Measurements from ENCODE around the gene TNFRSF18.
"Not testable (repeated sequence)": the region's sequence is repeated elsewhere in the genome, so short reads cannot be mapped to it uniquely, and the experiment has no call there.

Gene TNFRSF18

GRCh38 chr1:1199141-1199960 is 7.0 kb downstream of the TNFRSF18 start:
- DNase-seq (ENCODE audit: low spot score): no peak

GRCh38 chr1:1198423-1199140 is 7.8 kb downstream of the TNFRSF18 start:
- DNase-seq (ENCODE audit: low spot score): no peak

DNA sequence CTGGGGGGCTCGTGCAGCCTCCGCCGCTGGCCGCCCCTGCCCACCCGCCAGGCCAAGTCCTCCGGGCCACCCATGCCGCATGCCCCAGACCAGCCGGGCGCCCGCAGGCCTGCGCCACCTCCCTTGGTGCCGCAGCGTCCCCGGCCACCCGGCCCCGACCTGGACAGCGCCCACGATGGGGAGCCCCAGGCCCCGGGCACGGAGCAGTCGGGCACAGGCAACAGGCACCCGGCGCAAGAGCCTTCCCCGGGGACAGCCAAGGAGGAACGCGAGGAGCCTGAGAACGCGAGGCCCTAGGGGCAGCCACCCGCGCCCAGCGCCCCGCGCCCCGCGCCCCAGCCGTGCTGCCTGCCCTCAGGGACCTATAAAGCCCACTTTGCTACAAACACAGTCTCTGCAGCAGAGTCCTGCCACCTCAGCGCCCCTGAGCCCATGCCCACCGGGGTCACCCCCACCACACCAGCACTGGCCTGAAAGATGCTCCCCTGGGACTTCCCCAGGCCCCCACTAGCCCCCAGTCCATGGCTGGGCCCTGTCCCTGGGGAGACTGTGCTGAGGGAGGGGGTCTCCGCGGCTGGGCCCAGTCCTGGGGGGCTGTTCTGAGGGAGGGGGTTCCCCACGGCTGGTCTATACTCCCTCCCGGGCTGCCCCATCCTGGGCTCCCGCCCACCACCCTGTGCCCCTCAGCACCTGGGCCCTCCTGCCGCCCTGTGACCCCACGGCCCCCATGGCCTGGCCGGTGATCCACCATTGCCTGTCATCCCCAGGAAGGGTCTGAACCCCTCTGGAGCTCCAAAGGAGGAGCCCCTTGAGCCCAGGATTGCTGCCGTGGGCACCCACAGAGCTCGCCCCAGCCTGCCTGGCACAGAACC is 8.6 kb downstream of the TNFRSF18 start:
- no peak for DNase-seq (ENCODE audit: low spot score)

DNA sequence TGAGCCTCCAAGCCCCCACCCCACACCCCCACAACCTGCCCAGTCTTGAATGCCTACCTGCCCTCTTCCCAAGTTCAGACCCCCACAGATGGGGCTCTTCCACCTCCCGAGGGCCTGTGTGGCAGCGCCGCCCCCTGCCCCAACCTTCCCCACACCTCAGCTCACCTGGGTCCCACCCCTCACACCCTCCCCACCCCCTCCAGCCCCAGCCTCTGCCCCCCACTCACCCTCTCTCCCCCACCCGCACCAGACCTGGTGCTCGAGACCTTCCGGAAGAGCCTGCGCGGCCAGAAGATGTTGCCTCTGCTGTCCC is 9.2 kb downstream of the TNFRSF18 start:
- no peak for DNase-seq (ENCODE audit: low spot score)

GRCh38 chr1:1196431-1197187 is 9.8 kb downstream of the TNFRSF18 start:
- no peak for DNase-seq (ENCODE audit: low spot score)

- DNase-seq (ENCODE audit: low spot score): not testable (repeated sequence)
Observed at GRCh38 chr1:1195726-1196125, 10.7 kb downstream of the TNFRSF18 start.

- no peak for DNase-seq (ENCODE audit: low spot score)
Observed at GRCh38 chr1:1194723-1195122, 11.7 kb downstream of the TNFRSF18 start.

- DNase-seq (ENCODE audit: low spot score): no peak
Observed at GRCh38 chr1:1191734-1192133, 14.7 kb downstream of the TNFRSF18 start.

DNA sequence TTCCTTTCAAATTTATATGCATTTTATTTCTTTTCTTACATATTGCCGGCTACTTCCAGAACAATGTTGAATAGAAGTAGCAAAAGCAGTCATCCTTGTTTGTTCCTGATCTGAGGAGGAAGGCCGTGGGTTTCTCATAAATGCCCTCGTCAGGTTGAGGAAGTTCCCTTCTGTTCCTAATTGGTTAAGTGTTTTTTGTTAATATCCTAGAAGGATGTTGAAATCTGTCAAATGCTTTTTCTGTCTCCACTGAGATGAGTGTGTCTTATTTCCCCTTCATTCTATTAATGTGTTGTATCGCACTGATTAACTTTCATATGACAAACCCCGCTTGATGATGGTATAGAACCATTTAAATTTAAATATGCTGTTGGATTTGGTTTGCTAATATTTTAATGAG is 17.3 kb downstream of the TNFRSF18 start:
- DNase-seq (ENCODE audit: low spot score): no peak

- no peak for DNase-seq (ENCODE audit: low spot score)
Observed at GRCh38 chr1:1187938-1188337, 18.5 kb downstream of the TNFRSF18 start.

GRCh38 chr1:1185101-1185765 is 21.2 kb downstream of the TNFRSF18 start:
- DNase-seq (ENCODE audit: low spot score): no peak

- no peak for DNase-seq (ENCODE audit: low spot score)
Observed at GRCh38 chr1:1183833-1184775, 22.3 kb downstream of the TNFRSF18 start.

DNA sequence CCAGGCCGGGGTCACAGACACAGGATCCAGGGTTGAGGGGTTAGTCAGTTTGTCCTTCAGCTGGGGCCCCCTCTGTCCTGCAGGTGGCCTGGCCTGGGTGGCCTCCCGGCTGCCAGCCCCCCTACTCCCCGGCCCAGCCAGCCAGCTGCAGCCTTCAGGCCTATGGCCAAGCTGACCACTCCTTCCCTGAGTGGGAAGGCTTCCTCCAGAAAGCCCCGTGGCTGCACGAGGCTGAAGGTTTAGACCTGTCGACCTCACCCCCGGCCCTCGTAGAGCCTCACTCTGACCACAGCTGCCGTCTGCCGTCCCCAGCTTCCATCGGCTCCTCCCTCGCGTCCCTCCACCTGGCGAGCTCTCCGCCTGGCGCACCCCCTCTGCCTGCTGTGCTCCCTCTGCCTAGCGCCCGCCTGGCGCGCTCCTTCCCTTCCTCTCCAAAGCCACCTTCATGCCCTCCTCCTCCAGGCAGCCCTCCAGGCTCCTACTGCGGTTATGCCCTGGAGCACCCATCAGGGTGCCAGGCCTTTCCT is 23.1 kb downstream of the TNFRSF18 start:
- DNase-seq (ENCODE audit: low spot score): no peak

DNA sequence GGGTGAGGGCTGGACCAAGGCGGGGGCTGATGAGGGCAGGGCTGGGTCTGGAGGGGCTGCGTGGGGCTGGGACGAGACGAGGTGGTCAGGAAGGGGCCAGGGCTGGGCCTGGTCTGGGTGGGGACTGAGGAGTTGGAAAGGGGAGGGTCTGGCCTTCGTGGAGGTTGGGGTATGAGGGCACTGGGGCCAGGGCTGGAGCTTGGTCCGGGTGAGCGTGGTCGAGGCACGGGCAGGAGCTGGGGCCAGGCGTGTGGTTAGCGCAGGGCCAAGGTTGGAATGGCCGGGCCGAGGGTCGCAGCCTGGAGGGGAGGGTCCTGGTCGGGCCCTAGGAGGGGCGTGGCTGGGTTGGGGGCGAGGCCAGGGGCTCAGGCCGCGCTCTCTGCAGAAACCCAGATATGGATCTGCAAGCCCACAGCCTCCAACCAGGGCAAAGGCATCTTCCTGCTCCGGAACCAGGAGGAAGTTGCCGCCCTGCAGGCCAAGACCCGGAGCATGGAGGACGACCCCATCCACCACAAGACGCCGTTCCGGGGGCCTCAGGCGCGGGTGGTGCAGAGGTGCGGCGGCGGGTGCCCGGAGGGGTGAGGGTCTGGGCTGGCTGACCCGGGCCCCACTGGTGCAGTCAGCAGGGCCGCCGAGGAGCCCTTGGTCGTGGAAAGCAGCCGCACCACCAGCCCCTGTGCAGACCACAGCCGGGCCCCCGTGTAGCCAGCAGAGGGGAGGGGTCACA is 23.7 kb downstream of the TNFRSF18 start:
- DNase-seq (ENCODE audit: low spot score): no peak

DNA sequence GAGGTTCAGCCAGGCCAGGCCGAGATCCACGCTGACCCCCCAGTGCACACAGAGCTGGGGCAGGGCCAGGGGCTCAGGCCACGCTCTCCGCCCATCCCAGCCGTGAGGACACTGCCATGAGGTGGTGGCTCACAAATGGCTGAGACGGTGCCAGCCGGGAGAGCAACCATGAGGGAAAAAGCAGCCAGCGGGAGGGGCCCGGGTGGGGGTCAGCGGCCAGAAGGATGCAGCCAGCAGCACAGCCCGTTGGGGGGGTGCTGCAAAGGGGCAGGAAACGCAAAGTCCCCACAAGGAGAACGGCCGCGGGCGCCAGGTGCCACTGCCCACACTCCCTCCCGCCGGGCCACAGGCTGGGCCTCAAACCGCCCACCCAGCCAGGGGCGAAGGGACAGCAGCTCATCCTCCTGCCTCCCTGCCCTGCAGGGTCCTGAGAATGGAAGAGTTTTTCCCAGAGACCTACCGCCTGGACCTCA is 24.4 kb downstream of the TNFRSF18 start:
- no peak for DNase-seq (ENCODE audit: low spot score)

- DNase-seq (ENCODE audit: low spot score): no peak
Observed at GRCh38 chr1:1181129-1181937, 25.1 kb downstream of the TNFRSF18 start.

GRCh38 chr1:1179983-1180861 is 26.2 kb downstream of the TNFRSF18 start:
- no peak for DNase-seq (ENCODE audit: low spot score)

Data from HuH-7.5 (cell line).